ENCODE results near the gene TLR10. TPM values are rescaled to one million over a fixed set of nuclear protein-coding genes. Genes with fewer than 3 reads are reported as not detected.

Gene TLR10, protein sequence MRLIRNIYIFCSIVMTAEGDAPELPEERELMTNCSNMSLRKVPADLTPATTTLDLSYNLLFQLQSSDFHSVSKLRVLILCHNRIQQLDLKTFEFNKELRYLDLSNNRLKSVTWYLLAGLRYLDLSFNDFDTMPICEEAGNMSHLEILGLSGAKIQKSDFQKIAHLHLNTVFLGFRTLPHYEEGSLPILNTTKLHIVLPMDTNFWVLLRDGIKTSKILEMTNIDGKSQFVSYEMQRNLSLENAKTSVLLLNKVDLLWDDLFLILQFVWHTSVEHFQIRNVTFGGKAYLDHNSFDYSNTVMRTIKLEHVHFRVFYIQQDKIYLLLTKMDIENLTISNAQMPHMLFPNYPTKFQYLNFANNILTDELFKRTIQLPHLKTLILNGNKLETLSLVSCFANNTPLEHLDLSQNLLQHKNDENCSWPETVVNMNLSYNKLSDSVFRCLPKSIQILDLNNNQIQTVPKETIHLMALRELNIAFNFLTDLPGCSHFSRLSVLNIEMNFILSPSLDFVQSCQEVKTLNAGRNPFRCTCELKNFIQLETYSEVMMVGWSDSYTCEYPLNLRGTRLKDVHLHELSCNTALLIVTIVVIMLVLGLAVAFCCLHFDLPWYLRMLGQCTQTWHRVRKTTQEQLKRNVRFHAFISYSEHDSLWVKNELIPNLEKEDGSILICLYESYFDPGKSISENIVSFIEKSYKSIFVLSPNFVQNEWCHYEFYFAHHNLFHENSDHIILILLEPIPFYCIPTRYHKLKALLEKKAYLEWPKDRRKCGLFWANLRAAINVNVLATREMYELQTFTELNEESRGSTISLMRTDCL
- total RNA-seq (1 to 10 TPM; 2.0 to 2.7 TPM), polyA plus RNA-seq (under 1 TPM in 2 of 3 donors, not detected in 1; 0.30 to 0.44 TPM), total RNA-seq (0 to 0.26 (median 0) reads per million in 6 experiments)

DNA sequence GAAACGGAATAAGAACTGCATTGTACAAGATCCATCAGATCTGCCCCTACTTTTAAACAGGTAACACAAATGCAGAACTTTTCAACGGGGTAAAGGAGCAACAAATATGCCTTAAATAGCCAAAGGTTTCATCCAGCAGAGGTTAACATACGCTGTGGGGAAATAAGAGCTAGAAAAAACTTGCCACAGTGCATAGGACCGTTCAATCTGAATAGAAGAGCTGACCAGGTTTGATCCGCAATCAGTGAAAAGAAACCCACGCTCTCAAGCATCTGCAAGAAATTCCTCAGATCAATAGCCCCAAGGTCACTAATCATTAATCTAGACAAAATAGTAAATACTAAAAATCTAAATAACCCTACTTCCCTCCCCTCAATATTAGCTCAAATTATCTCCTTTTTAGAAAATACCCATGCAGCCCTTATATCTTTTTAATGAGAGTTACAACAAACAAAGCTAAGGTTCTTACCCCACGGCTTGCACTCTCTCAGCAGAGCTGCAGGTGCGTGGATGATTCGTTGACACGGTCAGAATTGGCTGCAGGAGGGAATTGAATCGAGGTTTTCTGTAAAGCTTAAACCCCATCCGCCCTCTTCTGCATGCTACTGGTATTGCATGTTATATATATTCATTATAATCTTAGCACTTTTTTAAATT, at the start of gene TLR10:
Gene TLR10, minus strand, starts transcription at position 539 of the 657 bp plus-strand sequence. CDS start 7,400 bp downstream, outside the sequence.
- H3K27ac Mint-ChIP-seq = peak within 1 kb of the TSS in 2 of 10 donors; percentile 30 to 60
- H3K36me3 Mint-ChIP-seq = no peaks in the 10 kb centered on the region
- peak within 1 kb of the TSS in 3 of 10 donors; percentile 42 to 90 (median 62) for H3K4me3 Mint-ChIP-seq

DNA sequence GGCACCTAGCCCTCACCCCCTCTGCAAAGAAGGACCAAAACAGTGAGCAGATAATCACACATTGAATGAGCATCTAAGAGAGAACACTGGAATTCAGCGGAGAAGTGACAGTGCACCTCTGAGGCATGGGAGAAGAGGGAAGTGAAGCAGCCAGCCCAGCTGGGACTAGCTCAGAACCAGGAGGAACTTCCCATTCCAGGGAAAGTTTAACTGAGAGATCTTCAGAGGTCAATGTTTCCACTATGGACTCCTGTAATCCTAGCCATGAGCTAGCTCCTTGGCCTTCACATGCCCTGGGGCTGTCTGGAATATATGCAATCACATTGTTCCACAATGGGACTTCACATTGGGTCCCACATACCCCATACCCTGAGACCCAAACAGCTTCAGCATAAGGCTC, 49.4 kb upstream of the TLR10 start:
- Mint-ChIP-seq H3K4me1 (peaks cover 2 to 24% (median 6%) of the 10 kb centered on the region in 4 donors), H3K4me3 (no peak overlapping the region), H3K9me3 (peaks cover 0 to 28% (median 15%) of the 10 kb centered on the region in 9 donors), H3K27me3 (no peaks in the 10 kb centered on the region), H3K36me3 (peaks cover 0 to 23% (median 20%) of the 10 kb centered on the region in 3 donors), H3K27ac (no peak overlapping the region)
- no peak for ATAC-seq
- DNase-seq = no peak
- POLR2A ChIA-PET = no interaction called here

More for the DNA sequence above, at the start of gene TLR10:
- Mint-ChIP-seq H3K27me3 (no peaks in the 10 kb centered on the region), H3K9me3 (no peaks in the 10 kb centered on the region), H3K4me1 (peaks cover 2 to 22% (median 5%) of the 10 kb centered on the region in 4 donors)
- ATAC-seq = peak; percentile 62 to 70
- POLR2A ChIA-PET = interaction anchor here (0.6 kb wide), 1 partner anchor 22 kb away, joined by 5 read pairs; no protein-coding TSS in a partner anchor
- DNase-seq = peak in 6 of 10 donors; percentile 3 to 56 (median 38)

DNA sequence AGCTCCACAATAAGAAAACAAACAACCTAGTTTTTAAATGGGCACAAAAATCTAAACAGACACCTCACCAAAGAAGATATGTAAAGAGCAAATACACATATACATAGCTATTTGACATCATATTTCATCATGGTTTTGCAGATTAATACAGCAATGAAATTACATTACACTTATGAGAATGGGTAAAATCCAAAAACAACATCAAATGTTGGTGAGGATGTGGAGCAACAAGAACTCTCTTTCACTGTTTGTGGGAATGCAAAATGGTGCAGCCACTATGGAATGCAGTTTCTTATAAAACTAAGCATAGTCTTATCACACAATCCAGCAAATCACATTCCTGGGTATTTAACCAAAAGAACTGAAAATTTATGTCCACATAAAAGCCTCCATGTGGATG, 48.9 kb upstream of the TLR10 start:
- H3K27ac Mint-ChIP-seq = no peak overlapping the region
- POLR2A ChIA-PET = no interaction called here
- H3K36me3 Mint-ChIP-seq = peaks cover 0 to 23% (median 20%) of the 10 kb centered on the region in 3 donors
- H3K4me1 Mint-ChIP-seq = peaks cover 0 to 21% (median 5%) of the 10 kb centered on the region in 4 donors
- no peak overlapping the region for H3K4me3 Mint-ChIP-seq
- H3K9me3 Mint-ChIP-seq = peaks cover 0 to 26% (median 15%) of the 10 kb centered on the region in 9 donors
- DNase-seq (no peak), ATAC-seq (no peak)
- H3K27me3 Mint-ChIP-seq = no peaks in the 10 kb centered on the region

DNA sequence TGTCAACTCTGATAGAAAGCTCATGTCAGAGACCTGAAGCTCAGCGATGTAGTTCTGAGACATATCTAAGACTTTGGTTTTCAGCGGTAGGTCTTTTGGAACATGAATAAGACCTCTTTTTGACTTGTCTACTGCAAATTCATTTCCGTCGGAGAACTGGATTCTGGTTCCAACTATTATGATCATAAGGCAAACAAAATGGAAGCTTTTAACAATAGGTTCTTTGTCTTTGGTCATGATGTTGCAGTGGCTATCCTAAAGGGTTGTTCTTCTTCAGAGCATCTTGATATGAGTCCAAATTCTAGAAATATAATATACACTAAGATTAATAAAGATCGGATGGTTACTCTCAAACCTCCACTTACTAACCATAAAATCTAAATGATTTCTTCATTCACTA, 46.4 kb upstream of the TLR10 start:
- no peak for ATAC-seq
- no peak for DNase-seq
- Mint-ChIP-seq H3K27ac (no peak overlapping the region), H3K9me3 (peaks cover 0 to 15% (median 4%) of the 10 kb centered on the region in 9 donors), H3K36me3 (peaks cover 0 to 5% (median 4%) of the 10 kb centered on the region in 3 donors), H3K4me1 (peaks cover 0 to 14% (median 5%) of the 10 kb centered on the region in 4 donors), H3K27me3 (peaks cover 0 to 5% (median 0%) of the 10 kb centered on the region in 5 donors), H3K4me3 (no peak overlapping the region)
- POLR2A ChIA-PET = no interaction called here

DNA sequence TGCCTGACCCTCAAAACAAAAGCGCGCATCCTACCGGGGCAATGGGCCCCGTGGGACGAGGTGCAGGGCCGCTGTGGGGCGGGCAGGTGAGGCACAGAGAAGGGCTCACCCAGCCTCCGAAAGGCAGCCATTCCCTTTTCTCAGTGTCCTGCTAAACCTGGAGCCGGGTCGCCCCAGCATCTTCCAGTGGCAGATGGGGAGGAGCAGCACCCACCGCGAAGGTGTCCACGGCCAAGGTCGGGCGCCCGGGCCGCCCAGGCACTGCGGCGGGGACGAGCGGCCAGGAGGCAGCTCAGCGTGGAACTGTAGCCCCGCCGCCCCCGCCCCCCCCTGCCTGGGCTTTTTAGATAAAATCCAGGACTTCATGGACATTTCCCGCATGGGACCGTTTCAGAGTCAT, 41.0 kb upstream of the TLR10 start:
- H3K36me3 Mint-ChIP-seq = peaks cover 0 to 13% (median 0%) of the 10 kb centered on the region in 3 donors
- H3K27ac Mint-ChIP-seq = no peak overlapping the region
- ATAC-seq (no peak), DNase-seq (no peak)
- peaks cover 0 to 15% (median 8%) of the 10 kb centered on the region in 9 donors for H3K9me3 Mint-ChIP-seq
- peaks cover 0 to 5% (median 0%) of the 10 kb centered on the region in 5 donors for H3K27me3 Mint-ChIP-seq
- POLR2A ChIA-PET = no interaction called here
- no peak overlapping the region for H3K4me3 Mint-ChIP-seq
- H3K4me1 Mint-ChIP-seq = peaks cover 0 to 20% (median 4%) of the 10 kb centered on the region in 4 donors

DNA sequence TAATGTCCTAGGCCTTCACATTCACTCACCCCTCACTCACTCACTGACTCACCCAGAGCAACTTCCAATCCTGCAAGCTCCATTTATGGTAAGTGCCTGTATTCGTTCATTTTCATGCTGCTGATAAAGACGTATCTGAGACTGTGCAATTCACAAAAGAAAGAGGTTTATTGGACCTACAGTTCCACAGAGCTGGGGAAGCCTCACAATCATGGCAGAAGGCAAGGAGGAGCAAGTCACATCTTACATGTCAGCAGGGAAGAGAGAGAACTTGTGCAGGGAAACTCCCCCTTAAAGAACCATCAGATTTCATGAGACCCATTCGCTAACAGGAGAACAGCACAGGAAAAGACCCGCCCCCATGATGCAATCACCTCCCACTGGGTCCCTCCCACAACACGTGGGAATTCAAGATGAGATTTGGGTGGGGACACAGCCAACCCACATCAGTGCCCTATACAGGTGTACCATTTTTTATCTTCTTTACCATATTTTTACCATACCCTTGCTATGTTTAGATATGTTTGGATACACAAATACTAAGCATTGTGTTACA, 40.0 kb upstream of the TLR10 start:
- no peak for ATAC-seq
- Mint-ChIP-seq H3K27me3 (peaks cover 0 to 5% (median 0%) of the 10 kb centered on the region in 5 donors), H3K27ac (no peak overlapping the region), H3K36me3 (peaks cover 0 to 13% (median 0%) of the 10 kb centered on the region in 3 donors), H3K9me3 (peaks cover 0 to 15% (median 8%) of the 10 kb centered on the region in 9 donors), H3K4me1 (peaks cover 0 to 27% (median 4%) of the 10 kb centered on the region in 4 donors), H3K4me3 (no peak overlapping the region)
- no peak for DNase-seq
- POLR2A ChIA-PET = no interaction called here

DNA sequence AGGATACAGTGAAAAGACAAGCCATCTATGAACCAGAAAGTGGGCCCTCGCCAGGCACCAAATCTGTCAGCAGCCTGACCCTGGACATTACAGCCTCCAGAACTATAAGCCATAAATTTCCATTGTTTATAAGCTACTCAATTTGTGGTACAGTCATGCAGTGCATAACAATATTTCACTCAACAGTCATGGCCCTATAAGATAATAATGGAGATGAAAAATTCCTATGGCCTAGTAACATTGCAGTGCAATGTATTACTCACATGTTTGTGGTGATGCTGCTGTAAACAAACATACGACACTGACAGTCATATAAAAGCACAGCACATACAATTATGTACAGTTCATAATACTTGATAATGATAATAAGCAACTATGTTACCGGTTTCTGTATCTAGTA, 38.9 kb upstream of the TLR10 start:
- no peak overlapping the region for H3K27ac Mint-ChIP-seq
- H3K27me3 Mint-ChIP-seq = peaks cover 0 to 5% (median 0%) of the 10 kb centered on the region in 5 donors
- H3K36me3 Mint-ChIP-seq = peaks cover 0 to 13% (median 0%) of the 10 kb centered on the region in 3 donors
- POLR2A ChIA-PET = no interaction called here
- peaks cover 0 to 15% (median 8%) of the 10 kb centered on the region in 9 donors for H3K9me3 Mint-ChIP-seq
- ATAC-seq = no peak
- DNase-seq = no peak
- H3K4me1 Mint-ChIP-seq = peaks cover 0 to 27% (median 4%) of the 10 kb centered on the region in 4 donors
- no peak overlapping the region for H3K4me3 Mint-ChIP-seq

DNA sequence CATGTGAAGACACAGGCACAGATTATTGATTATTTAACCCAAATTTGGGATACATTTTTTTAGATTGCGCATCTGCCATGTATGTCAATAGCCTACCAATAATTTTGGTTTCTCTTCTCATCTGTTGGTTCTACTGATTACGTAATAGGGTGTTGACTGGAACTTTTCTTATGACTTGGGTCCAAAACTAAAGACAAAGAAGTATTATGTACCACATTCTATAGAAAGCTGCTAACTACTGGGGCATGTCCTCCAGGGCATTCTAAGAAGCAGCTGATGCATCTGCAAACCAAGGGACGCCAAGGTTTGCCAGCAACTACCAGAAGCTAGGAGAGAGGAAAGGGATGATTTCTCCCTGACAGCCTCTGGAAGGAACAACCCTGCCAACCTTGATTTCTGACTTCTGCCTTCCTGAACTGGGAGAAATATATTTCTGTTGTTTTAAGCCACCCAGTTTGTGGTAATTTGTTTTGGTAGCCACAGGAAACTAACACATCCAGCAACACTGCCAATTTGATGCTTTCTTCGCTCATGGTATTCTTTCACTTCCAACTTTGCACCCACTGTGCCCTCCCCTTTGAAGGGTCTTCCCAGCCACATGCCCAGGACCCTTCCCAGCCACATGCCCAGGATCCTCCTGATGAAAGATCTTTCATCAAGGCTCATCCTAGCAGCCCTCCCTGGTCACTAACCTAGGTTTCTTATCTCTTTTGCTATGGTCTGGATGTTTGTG, 37.7 kb upstream of the TLR10 start:
- peaks cover 0 to 36% (median 4%) of the 10 kb centered on the region in 4 donors for H3K4me1 Mint-ChIP-seq
- H3K27ac Mint-ChIP-seq = peak overlapping the region in 2 of 10 donors; percentile 7 to 47
- DNase-seq (no peak), ATAC-seq (no peak)
- H3K4me3 Mint-ChIP-seq = no peak overlapping the region
- POLR2A ChIA-PET = no interaction called here
- peaks cover 0 to 13% (median 4%) of the 10 kb centered on the region in 3 donors for H3K36me3 Mint-ChIP-seq
- no peaks in the 10 kb centered on the region for H3K27me3 Mint-ChIP-seq
- H3K9me3 Mint-ChIP-seq = peaks cover 0 to 19% (median 11%) of the 10 kb centered on the region in 9 donors

DNA sequence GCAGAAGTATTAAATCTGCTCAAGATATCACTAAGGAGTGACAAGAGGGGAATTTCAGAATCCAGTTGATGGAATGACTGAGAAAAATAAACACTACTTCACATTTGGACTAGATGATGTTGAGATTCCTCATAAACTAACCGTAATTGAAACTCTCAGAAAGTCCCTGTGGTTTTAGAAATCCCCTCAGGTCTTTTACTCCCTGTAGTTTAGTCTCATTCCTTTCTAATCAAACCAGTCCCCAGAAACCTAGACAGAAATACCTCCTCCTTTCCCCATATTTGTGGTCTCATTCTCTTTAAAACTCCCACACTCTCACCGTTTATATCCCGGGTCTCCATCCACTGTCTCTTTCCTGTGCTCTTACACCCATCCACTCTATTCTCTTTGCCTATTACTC, 36.8 kb upstream of the TLR10 start:
- Mint-ChIP-seq H3K9me3 (peaks cover 0 to 28% (median 16%) of the 10 kb centered on the region in 9 donors), H3K27me3 (no peaks in the 10 kb centered on the region), H3K36me3 (peaks cover 0 to 11% (median 6%) of the 10 kb centered on the region in 3 donors), H3K27ac (peak overlapping the region in 1 of 10 donors; percentile 47), H3K4me1 (peaks cover 0 to 38% (median 4%) of the 10 kb centered on the region in 4 donors), H3K4me3 (no peak overlapping the region)
- DNase-seq (no peak), ATAC-seq (no peak)
- POLR2A ChIA-PET = no interaction called here

DNA sequence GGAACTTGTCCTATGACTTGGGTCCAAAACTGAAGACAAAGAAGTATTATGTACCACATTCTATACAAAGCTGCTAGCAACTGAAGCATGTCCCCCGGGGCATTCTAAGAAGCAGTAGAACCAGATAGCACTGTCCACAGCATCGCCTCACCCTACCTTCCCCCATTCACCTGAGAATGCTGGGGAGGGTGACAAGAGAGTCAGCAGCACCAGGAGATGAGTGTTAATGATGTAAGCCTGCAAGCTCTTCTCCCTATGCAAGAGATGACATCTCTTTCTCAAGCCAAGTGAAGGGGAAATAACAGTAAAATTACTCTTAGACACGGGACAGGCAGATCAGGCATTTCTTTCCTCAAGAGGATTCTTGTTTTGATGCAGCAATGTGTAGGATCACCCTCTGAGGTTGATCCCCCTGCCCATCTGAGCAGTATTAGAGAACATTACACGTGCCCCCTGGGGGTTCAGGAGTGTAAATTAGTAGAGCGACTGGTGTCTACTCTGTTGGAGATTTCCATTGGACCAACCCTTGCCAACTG, 35.7 kb upstream of the TLR10 start:
- Mint-ChIP-seq H3K9me3 (peaks cover 0 to 37% (median 17%) of the 10 kb centered on the region in 9 donors), H3K36me3 (peaks cover 0 to 16% (median 6%) of the 10 kb centered on the region in 3 donors), H3K27ac (no peak overlapping the region), H3K4me3 (no peak overlapping the region), H3K27me3 (no peaks in the 10 kb centered on the region), H3K4me1 (peaks cover 0 to 43% (median 4%) of the 10 kb centered on the region in 4 donors)
- DNase-seq (no peak), ATAC-seq (no peak)
- POLR2A ChIA-PET = no interaction called here
